ENCODE data around the gene SMIM11. TPM values are rescaled to one million over a fixed set of nuclear protein-coding genes. Genes with fewer than 3 reads are reported as not detected.
"Not testable (repeated sequence)": the region's sequence is repeated elsewhere in the genome, so short reads cannot be mapped to it uniquely, and the experiment has no call there.

Gene SMIM11
- 5.3 TPM for polyA plus RNA-seq (ENCODE audit: insufficient read length)

GRCh38 chr21:34374940-34375618 lies at the start of gene SMIM11:
TSS of gene SMIM11 (plus strand) at chr21:34375507. CDS start at chr21:34379505, 3,998 bp downstream.
- DNase-seq = not testable (repeated sequence)

GRCh38 chr21:34330055-34330454 lies 45.3 kb upstream of the SMIM11 start:
- no peak for DNase-seq

- no peak for DNase-seq
These were observed 43.6 kb upstream of the SMIM11 start for GRCh38 chr21:34331726-34332125.

- no peak for DNase-seq
These were observed 43.0 kb upstream of the SMIM11 start for GRCh38 chr21:34332347-34332746.

GRCh38 chr21:34333121-34333739 lies 42.1 kb upstream of the SMIM11 start:
- DNase-seq = no peak

- DNase-seq = no peak
These were observed 40.0 kb upstream of the SMIM11 start for GRCh38 chr21:34335316-34335715.

GRCh38 chr21:34336245-34336644 lies 39.1 kb upstream of the SMIM11 start:
- DNase-seq = no peak

GRCh38 chr21:34336756-34337391 lies 38.4 kb upstream of the SMIM11 start:
- DNase-seq = no peak

GRCh38 chr21:34337741-34338140 lies 37.6 kb upstream of the SMIM11 start:
- DNase-seq = no peak

GRCh38 chr21:34338226-34338625 lies 37.1 kb upstream of the SMIM11 start:
- DNase-seq = no peak

- no peak for DNase-seq
These were observed 35.2 kb upstream of the SMIM11 start for GRCh38 chr21:34340061-34340460.

- DNase-seq = no peak
These were observed 32.8 kb upstream of the SMIM11 start for GRCh38 chr21:34342476-34342875.

GRCh38 chr21:34343347-34343746 lies 32.0 kb upstream of the SMIM11 start:
- DNase-seq = no peak

- DNase-seq = no peak
These were observed 31.4 kb upstream of the SMIM11 start for GRCh38 chr21:34343838-34344381.

GRCh38 chr21:34344584-34344983 lies 30.7 kb upstream of the SMIM11 start:
- DNase-seq = no peak

- DNase-seq = no peak
These were observed 30.0 kb upstream of the SMIM11 start for GRCh38 chr21:34345091-34345871.

- no peak for DNase-seq
These were observed 29.4 kb upstream of the SMIM11 start for GRCh38 chr21:34345892-34346291.

GRCh38 chr21:34348890-34349519 lies 26.3 kb upstream of the SMIM11 start:
- no peak for DNase-seq

GRCh38 chr21:34351786-34352241 lies 23.5 kb upstream of the SMIM11 start:
- peak; percentile 48 for DNase-seq

- DNase-seq = no peak
These were observed 22.8 kb upstream of the SMIM11 start for GRCh38 chr21:34352556-34352955.

GRCh38 chr21:34353182-34353581 lies 22.1 kb upstream of the SMIM11 start:
- no peak for DNase-seq

- DNase-seq = no peak
These were observed 20.5 kb upstream of the SMIM11 start for GRCh38 chr21:34354836-34355235.
